ENCODE results near the gene UNC93A.

DNA sequence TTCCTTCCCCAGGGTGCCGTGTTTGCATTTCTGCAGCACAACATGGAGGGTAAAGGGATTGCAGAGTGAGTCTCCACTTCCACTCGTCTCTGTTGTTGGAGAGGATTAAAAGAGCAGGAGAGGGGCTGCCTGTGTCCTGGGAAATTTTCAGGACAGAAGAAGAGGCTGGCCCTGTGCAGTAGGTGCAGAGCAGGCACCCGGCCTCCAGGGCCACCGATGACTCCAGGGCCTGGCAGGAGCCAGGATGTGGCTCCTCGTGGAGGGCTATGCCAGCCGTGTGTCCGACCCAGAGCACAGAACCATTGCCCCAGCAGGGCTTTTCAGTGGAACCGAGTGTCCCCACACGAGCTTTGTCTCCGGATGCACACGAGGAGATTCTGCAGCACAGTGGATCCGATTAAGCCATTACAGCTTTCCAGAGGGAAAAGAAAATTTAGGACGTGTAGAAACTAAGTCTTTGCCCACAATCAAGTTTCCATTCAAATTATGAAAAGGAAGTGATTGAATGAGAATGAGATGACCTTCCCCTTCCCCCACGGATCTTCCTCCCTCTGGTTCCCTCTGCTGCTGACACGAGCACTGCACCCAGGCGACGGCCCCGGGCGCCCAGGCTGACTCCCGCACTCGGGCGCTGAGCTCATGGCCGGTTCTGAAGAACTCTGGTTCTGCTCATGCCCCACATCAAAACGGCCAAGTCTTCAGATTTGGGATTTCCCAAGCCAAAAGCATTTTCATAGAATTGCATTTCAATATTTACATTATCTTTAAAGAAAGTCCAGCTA, 43.1 kb upstream of the UNC93A start:
- no peak for TF ChIP-seq POLR2A (IDR thresholded peaks at IDR 0.05)
- TF ChIP-seq, protein P1, sequence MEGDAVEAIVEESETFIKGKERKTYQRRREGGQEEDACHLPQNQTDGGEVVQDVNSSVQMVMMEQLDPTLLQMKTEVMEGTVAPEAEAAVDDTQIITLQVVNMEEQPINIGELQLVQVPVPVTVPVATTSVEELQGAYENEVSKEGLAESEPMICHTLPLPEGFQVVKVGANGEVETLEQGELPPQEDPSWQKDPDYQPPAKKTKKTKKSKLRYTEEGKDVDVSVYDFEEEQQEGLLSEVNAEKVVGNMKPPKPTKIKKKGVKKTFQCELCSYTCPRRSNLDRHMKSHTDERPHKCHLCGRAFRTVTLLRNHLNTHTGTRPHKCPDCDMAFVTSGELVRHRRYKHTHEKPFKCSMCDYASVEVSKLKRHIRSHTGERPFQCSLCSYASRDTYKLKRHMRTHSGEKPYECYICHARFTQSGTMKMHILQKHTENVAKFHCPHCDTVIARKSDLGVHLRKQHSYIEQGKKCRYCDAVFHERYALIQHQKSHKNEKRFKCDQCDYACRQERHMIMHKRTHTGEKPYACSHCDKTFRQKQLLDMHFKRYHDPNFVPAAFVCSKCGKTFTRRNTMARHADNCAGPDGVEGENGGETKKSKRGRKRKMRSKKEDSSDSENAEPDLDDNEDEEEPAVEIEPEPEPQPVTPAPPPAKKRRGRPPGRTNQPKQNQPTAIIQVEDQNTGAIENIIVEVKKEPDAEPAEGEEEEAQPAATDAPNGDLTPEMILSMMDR (IDR thresholded peaks at IDR 0.05): no peak
